ENCODE results near the gene UST.

GRCh38 chr6:148803979-148804378, 57.1 kb downstream of the UST start:
- no peak for TF ChIP-seq EZH2 (IDR thresholded peaks at IDR 0.05; ENCODE audit: low read length, unreplicated experiment)
- TF ChIP-seq, protein P1, sequence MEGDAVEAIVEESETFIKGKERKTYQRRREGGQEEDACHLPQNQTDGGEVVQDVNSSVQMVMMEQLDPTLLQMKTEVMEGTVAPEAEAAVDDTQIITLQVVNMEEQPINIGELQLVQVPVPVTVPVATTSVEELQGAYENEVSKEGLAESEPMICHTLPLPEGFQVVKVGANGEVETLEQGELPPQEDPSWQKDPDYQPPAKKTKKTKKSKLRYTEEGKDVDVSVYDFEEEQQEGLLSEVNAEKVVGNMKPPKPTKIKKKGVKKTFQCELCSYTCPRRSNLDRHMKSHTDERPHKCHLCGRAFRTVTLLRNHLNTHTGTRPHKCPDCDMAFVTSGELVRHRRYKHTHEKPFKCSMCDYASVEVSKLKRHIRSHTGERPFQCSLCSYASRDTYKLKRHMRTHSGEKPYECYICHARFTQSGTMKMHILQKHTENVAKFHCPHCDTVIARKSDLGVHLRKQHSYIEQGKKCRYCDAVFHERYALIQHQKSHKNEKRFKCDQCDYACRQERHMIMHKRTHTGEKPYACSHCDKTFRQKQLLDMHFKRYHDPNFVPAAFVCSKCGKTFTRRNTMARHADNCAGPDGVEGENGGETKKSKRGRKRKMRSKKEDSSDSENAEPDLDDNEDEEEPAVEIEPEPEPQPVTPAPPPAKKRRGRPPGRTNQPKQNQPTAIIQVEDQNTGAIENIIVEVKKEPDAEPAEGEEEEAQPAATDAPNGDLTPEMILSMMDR (conservative IDR thresholded peaks at IDR 0.05; ENCODE audit: low read depth, low read length): no peak
